GM19438 (cell line): Measurements from ENCODE around the gene ZGLP1.
"Not testable (repeated sequence)": the region's sequence is repeated elsewhere in the genome, so short reads cannot be mapped to it uniquely, and the experiment has no call there.

ENCODE experiments used
- ATAC-seq: cut with Tn5 transposase; IDR thresholded peaks from one replicate; pipeline ENCODE4 v1.9.1; 2021; ENCODE audit warnings: low read depth; ENCODE audit not compliant: unreplicated experiment

Gene ZGLP1

DNA sequence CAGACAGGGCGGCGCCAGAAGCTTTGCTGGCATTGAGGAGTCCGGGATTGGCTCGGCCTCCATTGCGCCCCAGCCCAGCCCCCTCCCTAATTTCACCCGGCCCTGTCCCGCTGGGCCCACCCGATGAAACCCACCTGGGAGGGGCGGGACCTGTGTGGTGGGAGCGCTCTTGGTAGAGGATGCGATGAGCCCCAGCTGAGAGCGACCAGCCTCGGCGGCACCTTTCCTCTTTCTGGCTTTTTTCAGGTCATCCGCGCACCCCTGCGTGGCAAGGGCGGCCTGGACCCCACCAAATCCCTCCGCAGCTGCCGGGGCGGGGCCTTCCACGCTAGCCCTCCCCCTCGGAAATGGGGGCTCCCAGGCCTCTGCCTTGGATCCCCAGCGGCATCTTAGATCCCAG is at the start of gene ZGLP1:
Gene ZGLP1 (minus strand): TSS at position 393 of the 400 bp plus-strand sequence.
- no peak for ATAC-seq

DNA sequence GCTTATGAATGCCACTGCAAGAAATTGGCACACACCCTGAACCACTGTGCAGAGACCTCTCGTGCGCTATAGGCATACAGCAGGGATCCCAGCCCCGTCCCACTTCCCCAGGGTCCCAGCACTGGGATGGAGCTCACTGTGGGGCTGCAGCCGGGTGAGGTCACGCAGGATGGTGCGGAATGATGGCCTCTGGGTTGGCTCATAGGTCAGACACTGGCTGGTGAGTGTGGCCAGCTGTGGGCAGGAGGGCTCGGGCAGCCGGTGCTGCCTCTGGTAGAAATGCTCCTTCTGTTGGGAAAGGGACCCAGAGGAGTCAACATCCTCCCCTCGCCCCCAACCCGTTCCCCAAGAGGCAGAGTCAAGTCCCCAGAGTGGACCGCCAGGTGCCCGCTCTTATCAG is 46.8 kb upstream of the ZGLP1 start:
- no peak for ATAC-seq

DNA sequence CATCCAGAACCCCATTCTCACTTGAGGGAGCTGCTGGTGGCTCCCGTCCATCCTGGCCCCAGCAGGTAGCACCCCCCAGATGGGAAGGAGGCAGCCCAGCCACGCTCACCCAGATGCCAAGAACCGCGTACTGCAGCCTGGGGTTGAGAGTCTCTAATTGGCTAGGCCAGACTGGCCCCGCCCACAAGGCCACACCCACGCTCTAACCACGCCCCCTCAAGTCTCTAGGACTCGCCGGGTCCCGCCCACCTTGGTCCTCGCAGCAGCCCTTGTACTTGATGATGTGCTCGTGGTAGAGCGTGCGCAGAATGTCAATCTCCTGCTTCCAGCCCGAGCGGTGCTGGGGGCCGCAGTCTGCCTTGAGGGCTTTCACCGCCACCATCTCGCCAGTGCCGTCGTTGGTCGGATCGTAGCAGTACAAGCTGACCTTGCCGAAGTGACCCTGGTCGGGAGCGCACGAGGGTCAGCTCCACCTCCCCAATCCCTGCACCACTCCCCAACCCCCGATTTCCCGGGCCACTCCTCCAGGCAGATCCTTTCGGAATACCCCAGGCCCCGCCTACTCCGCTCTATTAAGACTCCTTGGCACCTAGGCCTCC is 44.3 kb upstream of the ZGLP1 start:
- no peak for ATAC-seq

DNA sequence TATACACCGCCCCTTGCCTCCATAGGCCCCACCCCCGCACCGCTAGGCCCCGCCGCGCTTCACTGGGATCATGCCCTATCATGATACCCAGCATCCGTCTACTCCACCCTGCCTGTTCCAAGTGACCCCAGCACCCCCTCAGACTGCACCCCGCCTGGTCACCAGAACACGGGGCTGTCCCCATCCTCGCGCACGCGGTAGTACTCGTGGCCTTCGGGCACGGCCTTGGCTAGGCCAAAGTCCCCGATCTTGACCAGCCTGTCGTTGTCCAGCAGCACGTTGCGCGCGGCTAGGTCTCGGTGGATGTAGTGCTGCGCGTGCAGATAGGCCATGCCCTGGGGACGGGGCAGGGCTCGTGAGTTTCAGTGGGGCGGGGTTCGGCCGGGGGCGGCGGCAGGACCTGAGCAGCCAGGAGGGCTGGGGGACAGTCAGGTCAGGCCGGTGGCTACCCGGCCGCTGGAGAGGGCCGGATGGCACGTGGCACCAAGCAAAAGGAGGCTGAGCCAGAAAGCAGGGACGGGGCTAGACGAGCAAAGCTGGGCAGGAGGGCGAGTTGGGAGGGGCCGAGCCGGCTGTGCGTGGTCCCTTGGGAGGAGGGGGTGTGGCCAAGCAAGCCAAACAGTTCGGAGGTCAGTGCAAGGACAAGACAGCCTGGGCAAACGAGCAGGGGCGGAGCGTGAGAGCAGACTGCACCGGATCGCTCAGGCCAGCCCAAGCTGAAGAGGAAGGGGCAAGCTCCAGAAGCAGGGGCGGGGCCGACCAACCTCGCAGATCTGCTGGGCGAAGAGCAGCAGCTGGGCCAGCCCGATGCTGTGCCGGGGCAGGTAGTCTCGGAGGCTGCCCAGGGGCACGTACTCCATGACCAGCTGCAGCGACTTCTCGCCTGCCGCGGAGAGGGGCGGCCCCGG is 43.4 kb upstream of the ZGLP1 start:
- ATAC-seq: no peak

DNA sequence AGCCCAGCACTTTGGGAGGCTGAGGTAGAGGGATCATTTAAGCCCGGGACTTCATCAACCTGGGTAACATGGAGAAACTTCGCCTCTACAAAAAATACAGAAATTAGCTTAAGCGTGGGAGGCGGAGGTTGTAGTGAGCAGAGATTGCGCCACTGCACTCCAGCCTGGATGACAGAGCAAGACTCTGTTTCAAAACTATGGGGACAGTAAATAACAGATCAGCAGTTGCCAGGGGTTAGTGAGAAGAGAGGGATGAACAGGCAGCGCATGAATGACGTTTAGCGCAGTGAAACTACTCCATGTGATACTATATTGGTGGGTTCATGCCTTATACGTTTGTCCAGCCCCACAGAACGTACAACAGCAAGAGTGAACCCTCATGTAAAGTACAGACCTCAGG is 36.9 kb upstream of the ZGLP1 start:
- no peak for ATAC-seq

DNA sequence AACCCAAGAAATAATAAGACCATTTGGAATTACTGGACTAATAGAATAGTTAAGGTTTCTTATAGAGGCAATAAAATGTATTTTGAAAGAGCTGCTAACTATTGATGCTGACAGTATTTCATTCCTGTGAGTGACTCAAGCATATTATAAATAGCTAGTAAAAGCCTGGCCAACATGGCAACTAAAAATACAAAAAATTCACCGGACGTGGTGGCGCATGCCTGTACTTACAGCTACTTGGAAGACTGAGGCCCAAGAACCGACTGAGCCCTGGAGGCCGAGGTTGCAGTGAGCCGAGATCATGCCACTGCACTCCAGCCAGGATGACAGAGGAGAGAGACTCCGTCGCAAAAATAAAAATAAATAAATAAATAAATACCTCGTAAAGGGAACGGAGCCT is 35.2 kb upstream of the ZGLP1 start:
- no peak for ATAC-seq

DNA sequence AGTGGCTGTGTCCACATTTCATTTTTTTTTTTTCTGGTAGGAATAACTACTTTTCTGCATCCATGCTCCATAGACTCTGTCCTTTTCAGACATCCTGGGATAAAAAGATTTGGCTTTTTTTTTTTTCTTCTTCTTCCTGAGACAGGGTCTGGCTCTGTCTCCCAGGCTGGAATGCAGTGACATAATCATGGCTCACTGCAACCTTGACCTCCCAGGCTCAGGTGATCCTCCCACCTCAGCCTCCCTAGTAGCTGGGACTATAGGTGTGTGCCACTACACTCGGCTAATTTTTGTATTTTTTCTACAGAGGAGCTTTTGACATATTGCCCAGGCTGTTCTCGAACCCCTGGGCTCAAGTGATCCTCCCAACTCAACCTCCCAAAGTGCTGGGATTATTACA is 33.9 kb upstream of the ZGLP1 start:
- ATAC-seq: no peak

DNA sequence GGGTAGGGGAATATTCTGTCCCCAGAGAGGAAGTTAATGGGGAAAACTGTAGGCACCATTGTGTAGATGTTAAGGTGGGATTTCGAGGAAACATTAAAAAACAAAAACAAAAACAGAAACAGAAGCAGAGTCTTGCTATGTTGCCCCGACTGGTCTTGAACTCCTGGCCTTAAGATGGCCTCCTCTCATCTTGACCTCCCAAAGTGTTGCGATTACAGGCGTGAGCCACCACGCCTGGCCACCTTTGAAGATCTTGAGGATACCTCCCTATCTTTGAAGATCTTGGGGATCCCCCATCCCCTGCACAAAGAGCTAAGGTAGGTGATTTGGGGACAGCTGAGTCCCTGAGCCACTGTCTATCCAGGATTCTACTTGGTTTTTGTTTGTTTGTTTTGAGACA is 30.4 kb upstream of the ZGLP1 start:
- ATAC-seq: no peak

DNA sequence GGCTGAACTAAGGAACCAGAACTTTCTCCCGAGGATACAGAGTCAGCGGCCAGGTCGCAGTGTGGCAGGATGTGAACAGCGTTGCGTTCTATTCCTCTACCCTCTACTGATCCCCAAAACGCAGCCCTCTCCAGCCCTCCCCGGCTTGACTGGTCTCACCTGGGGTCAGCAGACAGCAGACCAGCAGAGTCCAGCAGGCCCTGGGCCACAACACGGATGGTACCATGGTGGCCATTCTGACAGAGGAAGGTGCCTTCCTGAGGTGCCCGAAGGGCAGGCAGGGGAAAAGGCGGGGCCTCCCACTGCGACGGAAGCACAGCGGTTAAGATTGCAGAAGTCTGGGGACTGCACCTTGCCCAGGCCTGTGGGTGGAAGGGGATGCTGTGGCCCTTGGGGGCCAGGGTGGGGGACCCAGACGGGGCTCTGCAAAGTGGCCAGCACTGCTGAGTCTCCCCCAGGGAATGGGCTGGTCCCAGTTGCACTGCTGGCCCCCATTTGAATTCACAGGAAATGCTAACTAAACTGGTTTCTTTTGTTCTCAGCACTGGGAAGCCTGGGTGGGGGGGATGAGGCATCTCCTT is 29.9 kb upstream of the ZGLP1 start, which contains the start of gene ICAM3:
Gene ICAM3 (minus strand): TSS at position 245 of the 581 bp plus-strand sequence. CDS start 10 bp downstream, at position 235.
- ATAC-seq: peak; percentile 67

DNA sequence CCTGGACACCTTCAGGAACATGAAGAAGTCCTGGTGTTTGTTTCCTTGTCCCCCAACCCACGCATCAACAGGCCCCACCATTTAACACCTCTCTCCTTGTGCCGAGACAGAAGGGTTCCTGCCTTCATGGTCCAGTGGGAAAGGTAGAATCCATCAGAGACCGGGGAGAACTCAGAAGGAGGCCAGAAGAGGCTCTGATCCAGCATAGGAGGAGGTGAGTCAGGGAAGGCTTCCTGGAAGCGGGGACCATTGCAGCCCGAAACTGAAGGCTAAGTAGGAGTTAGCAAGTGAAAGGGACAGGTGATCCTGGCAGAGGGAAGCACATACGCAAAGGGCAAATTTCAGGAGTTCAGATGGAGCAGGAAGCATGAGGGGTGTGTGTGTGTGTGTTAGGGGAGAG is 29.3 kb upstream of the ZGLP1 start:
- no peak for ATAC-seq

DNA sequence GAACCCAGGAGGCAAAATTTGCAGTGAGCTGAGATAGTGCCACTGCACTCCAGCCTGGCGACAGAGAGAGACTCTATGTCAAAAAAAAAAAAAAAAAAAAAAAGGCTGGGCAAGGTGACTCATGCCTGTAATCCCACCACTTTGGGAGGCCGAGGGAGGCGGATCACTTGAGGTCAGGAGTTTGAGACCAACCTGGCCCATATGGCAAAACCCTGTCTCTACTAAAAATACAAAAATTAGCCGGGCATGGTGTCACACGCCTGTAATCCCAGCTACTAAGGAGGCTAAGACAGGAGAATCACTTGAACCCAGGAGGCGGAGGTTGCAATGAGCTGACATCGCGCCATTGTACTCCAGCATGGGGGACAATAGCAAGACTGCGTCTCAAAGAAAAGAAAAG is 27.1 kb upstream of the ZGLP1 start:
- ATAC-seq: not testable (repeated sequence)

DNA sequence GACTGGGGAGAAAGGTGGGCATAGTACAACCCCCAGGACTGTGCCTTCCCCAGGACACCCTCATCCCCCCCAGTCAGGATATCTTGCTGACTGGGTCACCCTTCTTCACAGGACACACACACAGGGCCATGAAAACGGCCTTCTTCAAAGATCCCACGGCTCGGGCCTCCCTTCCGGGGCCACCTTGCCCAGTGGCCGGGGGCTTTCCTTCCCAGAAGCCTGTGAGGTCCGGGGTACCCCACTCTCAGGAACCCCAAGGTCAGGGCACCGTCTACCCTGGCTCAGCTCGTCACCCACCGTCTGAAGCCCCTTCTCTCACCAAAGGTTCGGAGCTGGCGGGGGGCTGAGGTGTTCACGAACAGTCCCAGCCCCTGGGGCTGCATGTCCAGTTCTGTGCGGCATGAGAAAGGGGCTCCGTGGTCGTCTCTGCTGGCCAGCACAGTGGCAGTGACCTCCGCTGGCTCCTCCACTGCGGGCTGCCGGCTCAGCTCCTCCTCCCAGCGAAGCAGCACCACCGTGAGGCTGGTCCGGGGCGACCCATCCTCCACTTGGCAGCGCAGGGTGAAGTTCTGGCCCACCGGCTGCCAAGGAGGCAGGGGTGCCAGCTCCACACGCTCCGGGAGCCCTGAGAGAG is 25.9 kb upstream of the ZGLP1 start:
- ATAC-seq: no peak

DNA sequence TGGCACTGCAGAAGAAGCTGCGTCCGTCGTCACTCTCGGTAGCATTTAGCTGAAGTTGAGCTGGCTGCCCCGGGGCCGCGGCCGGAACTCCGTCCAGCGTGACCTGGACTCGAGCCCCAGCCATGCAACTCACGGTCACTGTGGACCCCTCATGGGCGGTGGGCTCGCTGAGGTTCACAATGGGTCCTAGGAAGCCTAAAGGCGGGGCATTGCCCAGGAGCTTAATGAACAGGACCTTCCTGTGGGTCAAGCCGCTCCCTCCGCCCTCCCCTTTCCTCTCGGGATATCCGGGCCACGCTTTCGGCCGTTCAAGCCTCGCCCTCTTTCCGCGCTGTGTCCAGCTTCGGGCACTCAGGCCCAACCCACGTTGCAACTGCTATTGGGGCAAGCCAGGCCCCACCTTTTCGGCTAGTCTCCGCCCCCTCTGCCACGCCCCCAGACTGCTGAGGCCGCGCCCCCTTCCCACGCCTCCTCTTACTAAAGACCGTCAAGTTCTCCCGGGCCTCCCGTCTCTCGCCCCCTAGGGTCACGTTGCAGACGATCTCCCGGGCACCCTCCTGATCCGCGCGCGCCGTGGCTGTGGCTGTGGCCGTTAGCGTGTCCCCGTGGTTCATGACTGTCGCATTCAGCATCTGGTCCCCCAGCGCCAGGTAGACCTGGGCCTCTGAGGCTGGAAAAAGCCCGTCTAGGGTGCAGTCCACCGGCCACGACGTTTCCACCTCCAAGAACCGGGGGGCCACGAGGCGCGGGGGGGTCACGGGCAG is 25.2 kb upstream of the ZGLP1 start:
- no peak for ATAC-seq

DNA sequence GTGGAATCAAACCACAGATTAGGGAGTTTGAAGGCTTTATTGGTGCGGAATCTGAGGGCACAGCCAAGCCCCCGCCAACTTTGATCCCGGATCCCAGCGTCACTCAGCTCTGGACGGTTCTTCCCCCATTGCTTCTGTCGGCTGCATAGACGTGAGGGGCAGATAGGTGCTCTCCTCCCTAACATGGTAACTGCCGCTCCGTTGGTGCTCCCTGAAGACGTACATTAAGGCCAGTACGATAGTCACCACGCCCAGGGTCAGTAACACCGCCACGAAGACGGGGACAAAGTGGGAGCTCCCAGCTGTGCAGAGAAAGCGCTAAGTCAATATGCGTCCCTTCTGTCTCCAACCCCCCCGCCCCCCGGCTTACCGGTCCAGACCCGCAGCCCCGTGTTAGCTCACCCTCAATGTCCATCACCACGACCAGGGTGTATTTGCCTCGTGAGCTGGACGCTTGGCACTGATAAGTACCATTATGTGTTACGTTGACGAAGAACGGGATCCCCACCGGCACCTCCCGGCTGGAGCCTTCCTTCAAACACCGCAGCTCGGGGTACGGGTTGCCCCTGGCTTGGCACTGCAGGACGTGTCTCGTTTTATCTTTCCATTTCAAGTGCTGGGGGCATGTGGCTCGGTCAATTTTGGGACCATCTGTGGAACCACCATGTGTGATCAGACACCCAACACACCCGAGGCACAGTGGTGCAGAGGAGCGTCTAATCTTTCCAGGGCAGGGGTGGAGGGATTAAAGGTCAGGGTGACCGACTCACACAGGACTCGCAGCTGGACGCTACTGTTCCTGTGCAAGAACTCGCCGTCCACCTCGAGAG is 24.4 kb upstream of the ZGLP1 start:
- no peak for ATAC-seq

DNA sequence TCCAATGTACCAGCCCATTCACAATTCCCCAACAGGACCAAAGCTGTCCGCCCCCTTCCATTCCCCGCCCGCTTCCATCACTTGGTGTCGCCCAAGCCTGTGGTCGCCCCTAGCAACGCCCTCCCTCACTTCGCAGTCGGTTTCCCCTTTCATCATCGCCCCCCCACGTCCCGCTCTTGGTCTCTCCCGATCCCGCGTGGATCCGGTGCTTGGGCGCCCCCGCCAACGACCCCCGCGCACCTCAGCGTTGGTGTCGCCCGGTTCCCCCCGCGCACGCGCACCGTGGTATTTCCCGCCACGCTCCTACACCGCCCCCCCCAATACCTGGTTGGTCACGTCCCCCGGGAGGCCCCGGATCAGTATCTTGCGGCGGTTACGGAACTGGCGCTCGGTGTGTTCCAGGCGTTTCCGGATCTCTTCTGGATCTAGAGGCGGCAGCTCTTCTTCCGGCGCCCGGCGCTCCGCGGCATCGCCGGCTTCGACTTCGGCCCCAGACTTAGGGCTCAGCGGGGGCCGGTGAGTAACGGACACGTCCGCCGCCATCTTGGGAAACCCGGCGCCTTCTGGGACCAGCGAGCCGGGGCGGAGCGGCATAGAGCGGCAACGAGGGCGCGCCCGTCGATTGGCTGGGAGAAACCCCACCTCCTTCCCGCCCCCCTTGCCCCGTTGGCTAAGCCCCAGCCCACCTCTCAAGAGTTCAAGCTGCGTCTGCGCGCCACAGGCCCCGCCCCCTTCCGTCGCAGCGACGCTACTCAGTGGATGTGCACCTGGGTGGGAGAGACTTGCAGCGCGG is 23.5 kb upstream of the ZGLP1 start, which contains the start of gene RAVER1:
Gene RAVER1 (minus strand): TSS at position 565 of the 793 bp plus-strand sequence. CDS start 22 bp downstream, at position 543.
- peak; percentile 83 for ATAC-seq

DNA sequence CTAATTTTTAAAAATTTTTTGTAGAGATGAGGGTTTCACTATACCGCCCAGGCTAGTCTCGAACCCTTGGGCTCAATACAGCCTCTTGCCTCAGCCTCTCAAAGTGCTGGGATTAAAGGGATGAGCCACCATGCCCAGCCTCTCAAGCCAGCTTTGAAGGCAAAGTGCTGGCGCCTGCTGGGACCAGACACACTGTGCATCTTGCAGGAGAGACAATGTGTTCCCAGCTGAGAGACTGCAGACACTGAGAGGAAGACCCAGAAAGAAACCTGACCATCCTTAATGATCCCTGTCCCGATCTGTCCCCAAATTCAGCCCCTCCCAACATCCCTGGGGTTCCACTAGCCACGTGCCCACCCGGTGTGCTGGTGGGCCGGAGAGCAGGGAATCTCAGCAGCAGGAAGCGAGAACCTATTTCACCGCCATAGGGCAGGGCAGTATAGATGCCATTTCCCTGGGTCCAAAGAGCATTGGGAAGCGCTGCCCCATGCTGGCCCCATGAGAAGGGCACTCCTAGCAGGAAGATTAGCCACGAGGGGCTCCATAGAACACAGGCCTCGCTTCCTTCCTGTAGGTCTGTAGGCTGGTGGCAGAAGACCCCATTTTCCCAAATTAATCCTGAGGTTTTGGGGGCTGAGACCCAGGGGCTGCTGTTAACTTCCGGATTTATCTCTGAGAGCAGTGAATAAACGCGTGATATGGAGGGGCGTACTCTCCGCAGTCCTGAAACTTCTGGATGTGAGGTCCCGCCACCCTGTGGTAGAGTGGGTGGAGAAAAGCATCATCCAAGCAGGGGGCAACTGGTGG is 22.7 kb upstream of the ZGLP1 start:
- no peak for ATAC-seq

DNA sequence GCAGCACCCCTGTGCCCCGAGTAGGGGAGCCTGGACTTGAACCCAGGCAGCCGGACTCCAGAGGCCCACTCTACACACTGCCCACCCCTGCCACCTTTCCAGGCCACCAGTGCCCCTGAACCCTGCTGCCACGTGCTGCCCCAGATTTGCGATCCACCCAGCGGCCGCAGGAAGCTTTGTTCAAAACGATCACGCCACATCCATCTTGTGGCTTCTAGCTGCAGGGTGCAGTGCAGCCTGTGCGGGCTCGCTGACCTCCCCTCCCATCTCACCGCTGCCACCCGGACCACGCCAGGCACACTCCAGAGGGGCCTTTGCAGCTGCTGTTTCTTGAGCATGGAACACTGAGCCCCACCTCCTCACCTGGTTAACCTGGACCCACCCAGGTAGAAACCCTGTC is 19.9 kb upstream of the ZGLP1 start:
- ATAC-seq: no peak
